ENCODE measurements around the gene POLR2L. TPM values are rescaled to one million over a fixed set of nuclear protein-coding genes. Genes with fewer than 3 reads are reported as not detected.

The POLR2L gene
- total and polyA plus RNA-seq, 2 of the 13 experiments (the other 11 are each of a cell fraction or from before 2014, with no cell fraction given): 104 to 114 TPM

GRCh38 chr11:843818-844692 lies 1.7 kb upstream of the POLR2L start (continued):
- no peak for TF ChIP-seq ZNF318 (CRISPR knock-in tag; IDR thresholded peaks at IDR 0.05)
- TF ChIP-seq ZNF33B (CRISPR knock-in tag; IDR thresholded peaks at IDR 0.05): 0 out of 2 replicates have a peak, but pooled peaks have one; percentile 46
- no peak for TF ChIP-seq CHD2 (IDR thresholded peaks at IDR 0.05; ENCODE audit: low read depth, low read length)
- TF ChIP-seq HDAC1 (CRISPR knock-in tag; IDR thresholded peaks at IDR 0.05): peak; percentile 94
- TF ChIP-seq SRSF9 (IDR thresholded peaks at IDR 0.05; ENCODE audit: borderline replicate concordance, insufficient read depth, low read depth, low read length, poor library complexity, severe bottlenecking): no peak
- no peak; the same call in 1 of the 2 replicates for TF ChIP-seq NFKB2 (CRISPR knock-in tag; IDR thresholded peaks at IDR 0.05; ENCODE audit: borderline replicate concordance)
- TF ChIP-seq PRDM10 (CRISPR knock-in tag; IDR thresholded peaks at IDR 0.05; ENCODE audit: low read depth): peak; percentile 89; the same call in 1 of the 2 replicates
- 0 out of 2 replicates have a peak, but pooled peaks have one; percentile 51 for TF ChIP-seq KDM1A (CRISPR knock-in tag; IDR thresholded peaks at IDR 0.05)
- TF ChIP-seq ZNF3 (CRISPR knock-in tag; IDR thresholded peaks at IDR 0.05): no peak
- TF ChIP-seq ZNF850 (CRISPR knock-in tag; conservative IDR thresholded peaks at IDR 0.05): no peak
- TF ChIP-seq MTA3 (CRISPR knock-in tag; IDR thresholded peaks at IDR 0.05): no peak
- TF ChIP-seq UBTF (CRISPR knock-in tag; IDR thresholded peaks at IDR 0.05): peak; percentile 67
- peak; percentile 83; the same call in 1 of the 2 replicates for TF ChIP-seq RXRB (CRISPR knock-in tag; IDR thresholded peaks at IDR 0.05; ENCODE audit: borderline replicate concordance)
- TF ChIP-seq ZNF720 (CRISPR knock-in tag; IDR thresholded peaks at IDR 0.05): no peak
